Lower lobe of right lung (tissue), 2 donors: ENCODE results near the gene EXOC4. TPM values are rescaled to one million over a fixed set of nuclear protein-coding genes. Genes with fewer than 3 reads are reported as not detected.

Experiments used
- ATAC-seq, 2 donors: fragments of 200-7000 bp; cut with Tn5 transposase; one replicate each; pipeline ENCODE4 v1.9.1; 2020 to 2022; ENCODE audit warnings: mild to moderate bottlenecking in 2 of 2, moderate library complexity in 2 of 2
- DNase-seq: peaks from one replicate; pipeline ENCODE4 v3.0.0-alpha.2; 2020
- H3K27ac ChIP-seq: fragments of 200-600 bp; one replicate; pipeline ENCODE4 v1.8.0; 2022
- H3K27me3 ChIP-seq: fragments of 200-600 bp; one replicate; pipeline ENCODE4 v1.8.0; 2022; ENCODE audit warnings: low read depth
- H3K36me3 ChIP-seq: fragments of 200-600 bp; one replicate; pipeline ENCODE4 v1.8.0; 2022; ENCODE audit warnings: mild to moderate bottlenecking
- H3K4me1 ChIP-seq: fragments of 200-600 bp; one replicate; pipeline ENCODE4 v1.8.0; 2022
- H3K4me3 ChIP-seq: fragments of 200-600 bp; one replicate; pipeline ENCODE4 v1.8.0; 2022; ENCODE audit warnings: mild to moderate bottlenecking
- H3K9me3 ChIP-seq: fragments of 200-600 bp; one replicate; pipeline ENCODE4 v1.8.0; 2022
- intact Hi-C: fragments of 100-400 bp; cut with DNase I; formaldehyde crosslinking; loops from one replicate; pipeline ENCODE4 v1.11.0; 2022
- total RNA-seq: library from RNA; stranded (reverse); fragmentation: NEBNext Ultra II Directional; extraction: Animal tissue kit (Norgen Biotek cat#: 25700); gene quantifications from one replicate; pipeline ENCODE4 v1.2.1, GENCODE V29; 2021
- TF ChIP-seq, protein P1 (sequence below): fragments of 200-600 bp; IDR thresholded peaks from one replicate; pipeline ENCODE4 v1.8.0; 2022; ENCODE audit warnings: antibody characterized with exemption, mild to moderate bottlenecking
- donor health status: DM: no; HTN: yes; CAD: no; lungs with severe emphysema.

Gene EXOC4
- total RNA-seq, 1 donor from 2014 or later, result 80.2 TPM

DNA sequence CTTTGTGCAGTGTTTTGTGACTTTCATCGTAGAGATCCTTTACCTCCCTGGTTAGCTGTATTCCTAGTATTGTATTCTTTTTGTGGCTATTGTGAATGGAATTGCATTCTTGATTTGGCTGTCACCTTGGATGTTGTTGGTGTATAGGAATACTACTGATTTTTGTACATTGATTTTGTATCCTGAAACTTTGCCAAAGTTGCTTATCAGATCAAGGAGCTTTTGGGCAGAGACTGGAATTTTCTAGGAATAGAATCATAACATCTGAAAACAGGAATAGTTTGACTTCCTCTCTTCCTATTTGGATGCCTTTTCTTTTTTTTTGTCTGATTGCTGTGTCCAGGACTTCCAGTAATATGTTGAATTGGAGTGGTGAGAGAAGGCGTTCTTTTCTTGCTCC is 590.5 kb downstream of the EXOC4 start:
- no peaks in the 10 kb centered on the region for H3K4me1 ChIP-seq
- ATAC-seq, result no peak
- TF ChIP-seq, protein P1, sequence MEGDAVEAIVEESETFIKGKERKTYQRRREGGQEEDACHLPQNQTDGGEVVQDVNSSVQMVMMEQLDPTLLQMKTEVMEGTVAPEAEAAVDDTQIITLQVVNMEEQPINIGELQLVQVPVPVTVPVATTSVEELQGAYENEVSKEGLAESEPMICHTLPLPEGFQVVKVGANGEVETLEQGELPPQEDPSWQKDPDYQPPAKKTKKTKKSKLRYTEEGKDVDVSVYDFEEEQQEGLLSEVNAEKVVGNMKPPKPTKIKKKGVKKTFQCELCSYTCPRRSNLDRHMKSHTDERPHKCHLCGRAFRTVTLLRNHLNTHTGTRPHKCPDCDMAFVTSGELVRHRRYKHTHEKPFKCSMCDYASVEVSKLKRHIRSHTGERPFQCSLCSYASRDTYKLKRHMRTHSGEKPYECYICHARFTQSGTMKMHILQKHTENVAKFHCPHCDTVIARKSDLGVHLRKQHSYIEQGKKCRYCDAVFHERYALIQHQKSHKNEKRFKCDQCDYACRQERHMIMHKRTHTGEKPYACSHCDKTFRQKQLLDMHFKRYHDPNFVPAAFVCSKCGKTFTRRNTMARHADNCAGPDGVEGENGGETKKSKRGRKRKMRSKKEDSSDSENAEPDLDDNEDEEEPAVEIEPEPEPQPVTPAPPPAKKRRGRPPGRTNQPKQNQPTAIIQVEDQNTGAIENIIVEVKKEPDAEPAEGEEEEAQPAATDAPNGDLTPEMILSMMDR, result no peak
- H3K27ac ChIP-seq, result no peak overlapping the region
- intact Hi-C loops, result no loop called here
- DNase-seq, result no peak
- H3K4me3 ChIP-seq, result no peak overlapping the region
- H3K9me3 ChIP-seq, result no peaks in the 10 kb centered on the region
- no peaks in the 10 kb centered on the region for H3K27me3 ChIP-seq
- H3K36me3 ChIP-seq, result no peaks in the 10 kb centered on the region

DNA sequence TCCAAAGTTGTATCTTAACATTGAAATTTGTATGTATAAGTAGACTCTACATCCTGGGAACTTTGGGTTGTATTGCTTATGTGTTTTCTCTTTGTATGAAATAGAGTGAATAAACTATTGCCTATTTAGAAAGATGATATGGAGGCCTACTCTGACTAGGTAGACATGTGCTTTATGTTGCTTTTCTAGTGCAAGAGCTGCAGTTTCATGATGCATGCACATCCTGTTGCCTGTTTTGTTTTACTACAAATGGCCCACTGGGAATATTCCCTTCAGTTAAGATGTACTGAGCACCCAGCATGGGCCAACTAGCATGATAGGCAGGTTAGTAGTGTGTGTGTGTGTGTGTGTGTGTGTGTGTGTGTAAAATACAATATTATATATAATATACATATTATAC is 592.1 kb downstream of the EXOC4 start:
- H3K9me3 ChIP-seq, result no peaks in the 10 kb centered on the region
- no peaks in the 10 kb centered on the region for H3K4me1 ChIP-seq
- no peak overlapping the region for H3K4me3 ChIP-seq
- H3K27me3 ChIP-seq, result no peaks in the 10 kb centered on the region
- intact Hi-C loops, result no loop called here
- TF ChIP-seq, protein P1, result no peak
- DNase-seq (no peak), ATAC-seq (no peak)
- H3K36me3 ChIP-seq, result no peaks in the 10 kb centered on the region
- no peak overlapping the region for H3K27ac ChIP-seq

DNA sequence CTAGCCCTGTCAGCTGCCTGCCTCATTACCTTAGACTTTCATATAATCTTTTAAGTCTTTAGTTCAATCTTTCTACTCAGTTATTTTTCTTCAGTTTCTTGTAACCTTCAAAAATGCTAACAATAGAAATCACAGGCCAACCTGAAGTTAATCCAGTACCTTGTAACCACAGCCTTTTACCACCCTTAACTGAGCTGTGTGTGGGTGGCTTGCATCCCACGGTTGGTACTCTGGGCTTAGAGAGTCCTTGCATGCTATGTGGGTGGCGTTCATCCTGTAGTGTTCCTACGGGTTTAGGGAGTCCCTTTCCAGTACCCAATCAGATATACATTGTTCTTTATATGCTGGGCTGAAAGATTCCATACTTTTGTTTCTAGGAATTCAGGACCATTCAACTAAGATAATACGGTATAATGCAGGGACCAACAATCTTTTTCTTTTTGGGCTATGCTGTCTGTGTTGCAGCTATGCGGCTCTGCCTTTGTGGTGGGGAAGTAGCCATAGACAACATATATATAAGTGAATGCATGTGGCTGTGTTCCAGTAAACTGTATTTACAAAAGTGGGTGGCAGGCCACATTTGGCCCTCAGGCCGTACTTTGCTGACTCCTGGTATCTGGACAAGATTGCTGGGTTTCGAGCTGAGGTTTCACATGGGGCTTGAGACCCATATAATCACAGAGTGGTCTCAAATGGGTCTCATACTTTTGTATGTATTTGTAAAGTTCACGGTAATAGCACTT is 593.5 kb downstream of the EXOC4 start:
- Histone ChIP-seq H3K27me3 (no peaks in the 10 kb centered on the region), H3K9me3 (no peaks in the 10 kb centered on the region), H3K36me3 (no peaks in the 10 kb centered on the region), H3K27ac (no peak overlapping the region), H3K4me3 (no peak overlapping the region), H3K4me1 (no peaks in the 10 kb centered on the region)
- intact Hi-C loops, result no loop called here
- DNase-seq, result no peak
- TF ChIP-seq, protein P1, result no peak
- no peak for ATAC-seq

DNA sequence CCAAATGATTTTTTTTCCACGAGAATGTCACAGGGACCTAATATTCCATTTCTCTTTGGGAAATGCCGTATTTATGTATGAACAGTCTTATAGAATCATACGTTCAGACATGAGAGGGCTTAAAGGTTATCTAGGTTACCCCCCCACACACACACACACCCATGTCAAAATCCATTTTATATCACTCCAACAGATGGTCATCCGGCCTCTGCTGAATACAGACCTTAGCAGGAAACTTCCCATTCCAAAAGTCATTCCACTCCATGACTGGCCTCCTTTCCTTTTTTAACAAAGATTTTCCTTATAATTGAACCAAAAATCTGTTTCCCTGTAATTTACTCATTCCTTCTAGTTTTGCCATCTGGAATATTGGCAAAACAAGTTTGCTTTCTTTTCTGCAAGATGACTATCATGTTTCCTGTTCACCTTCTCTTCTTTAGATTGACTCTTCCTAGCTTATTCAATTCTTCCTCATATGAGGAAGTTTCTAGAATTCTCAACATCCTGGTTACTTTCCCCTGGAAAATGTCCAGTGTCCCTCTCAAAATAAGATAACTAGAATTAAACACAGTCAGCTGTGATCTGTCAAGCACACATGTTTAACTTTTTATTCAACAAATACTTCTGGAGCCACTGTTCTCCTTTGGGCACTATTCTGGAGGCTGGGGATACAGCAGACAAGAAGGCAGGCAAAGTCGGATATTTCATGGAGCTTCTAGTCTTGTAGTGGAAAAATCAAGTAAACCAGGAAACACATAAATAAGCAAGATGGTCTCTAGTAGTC is 597.8 kb downstream of the EXOC4 start:
- Histone ChIP-seq H3K36me3 (no peaks in the 10 kb centered on the region), H3K4me1 (no peaks in the 10 kb centered on the region), H3K4me3 (no peak overlapping the region), H3K27me3 (no peaks in the 10 kb centered on the region), H3K9me3 (no peaks in the 10 kb centered on the region), H3K27ac (no peak overlapping the region)
- ATAC-seq (no peak), DNase-seq (no peak)
- intact Hi-C loops, result no loop called here
- TF ChIP-seq, protein P1, result no peak

DNA sequence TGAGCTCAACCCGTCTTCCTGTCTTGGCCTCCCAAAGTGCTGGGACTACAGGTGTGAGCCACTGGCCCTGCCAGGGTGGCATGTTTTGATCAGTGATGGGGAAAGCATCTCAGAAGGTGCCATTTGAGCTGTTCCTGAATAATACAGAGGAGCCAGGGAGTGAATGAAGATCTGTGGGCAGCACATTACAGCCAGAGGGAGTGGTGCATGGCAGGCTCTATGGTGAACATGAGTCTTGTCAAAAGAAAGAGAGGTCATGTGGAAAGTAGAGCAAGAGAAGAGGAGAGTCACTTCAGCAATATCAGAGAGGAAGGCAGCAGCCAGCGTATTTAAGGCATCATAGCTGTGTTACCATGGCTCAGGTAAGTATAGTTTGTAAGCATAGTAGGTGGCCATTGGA is 598.5 kb downstream of the EXOC4 start:
- no peaks in the 10 kb centered on the region for H3K4me1 ChIP-seq
- intact Hi-C loops, result no loop called here
- ATAC-seq, result no peak
- no peaks in the 10 kb centered on the region for H3K9me3 ChIP-seq
- H3K4me3 ChIP-seq, result no peak overlapping the region
- H3K27ac ChIP-seq, result no peak overlapping the region
- TF ChIP-seq, protein P1, result no peak
- DNase-seq, result no peak
- H3K36me3 ChIP-seq, result no peaks in the 10 kb centered on the region
- no peaks in the 10 kb centered on the region for H3K27me3 ChIP-seq
